Activated T-helper 1 cell treated with anti-CD3 and anti-CD28 coated beads, Interleukin-2, amount 50 U/mL, for 16 hours (primary cell): Measurements from ENCODE around the gene PRSS57.
"Not testable (repeated sequence)": the region's sequence is repeated elsewhere in the genome, so short reads cannot be mapped to it uniquely, and the experiment has no call there.

ENCODE experiments used
- DNase-seq, 2 donors: peaks; one replicate each; pipeline ENCODE4 v3.0.0-alpha.2; 2020; ENCODE audit warnings: low read depth in 1 of 2, low spot score in 1 of 2

Gene PRSS57

DNA sequence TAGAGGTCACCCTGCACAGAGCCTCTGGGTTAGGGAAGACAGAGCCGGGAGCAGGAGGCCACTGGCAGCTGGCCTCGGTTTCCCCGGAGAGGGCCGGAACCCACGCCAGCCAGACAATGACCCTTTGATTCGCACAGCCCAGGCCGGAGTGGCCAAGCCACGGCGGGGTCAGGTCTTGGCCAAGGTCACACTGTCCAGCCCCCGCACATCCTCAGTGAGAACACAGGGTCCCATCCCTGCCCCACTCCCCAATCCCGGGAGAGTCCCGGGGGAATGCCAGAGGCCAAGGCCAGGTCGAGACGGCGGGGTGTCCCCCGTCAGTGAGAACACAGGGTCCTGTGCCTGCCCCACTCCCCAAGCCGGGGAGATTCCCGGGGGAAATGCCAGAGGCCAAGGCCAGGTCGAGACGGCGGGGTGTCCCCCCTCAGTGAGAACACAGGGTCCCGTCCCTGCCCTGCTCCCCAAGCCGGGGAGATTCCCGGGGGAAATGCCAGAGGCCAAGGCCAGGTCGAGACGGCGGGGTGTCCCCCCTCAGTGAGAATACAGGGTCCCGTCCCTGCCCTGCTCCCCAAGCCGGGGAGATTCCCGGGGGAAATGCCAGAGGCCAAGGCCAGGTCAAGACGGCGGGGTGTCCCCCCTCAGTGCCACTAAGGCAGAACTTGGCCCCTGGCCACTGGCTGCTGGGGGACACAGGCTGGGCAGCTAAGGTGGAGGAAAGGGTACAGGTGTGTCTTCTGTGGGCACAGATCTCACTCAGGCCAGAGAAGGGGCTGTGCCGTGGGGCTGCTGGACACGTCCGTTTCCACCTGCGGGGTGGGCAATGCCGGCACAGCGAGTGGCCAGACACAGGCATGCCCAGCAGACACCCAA is 20.7 kb downstream of the PRSS57 start:
- no peak for DNase-seq

DNA sequence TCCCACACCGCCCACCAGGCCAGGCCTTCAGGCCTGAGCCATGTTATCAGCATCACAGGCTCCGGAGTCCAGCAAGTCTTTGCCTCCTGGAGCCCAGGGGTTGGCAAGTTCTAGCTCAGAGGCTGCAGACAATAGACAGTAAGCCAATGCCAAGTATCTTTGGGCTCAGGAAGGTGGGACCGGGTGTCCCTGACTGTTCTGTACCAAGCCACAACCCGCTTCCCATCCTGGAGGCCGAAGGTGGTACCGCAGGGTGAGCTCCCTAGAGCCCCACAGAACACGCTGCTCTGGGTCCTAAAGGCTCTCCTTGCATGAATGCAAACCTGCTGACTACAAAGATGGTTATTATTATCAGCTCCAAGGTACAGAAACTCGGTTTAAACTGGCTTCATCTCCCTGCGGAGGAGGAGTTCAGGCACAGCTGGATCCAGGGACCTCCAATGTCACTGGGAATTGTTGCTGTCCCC is 24.6 kb downstream of the PRSS57 start:
- DNase-seq = no peak

DNA sequence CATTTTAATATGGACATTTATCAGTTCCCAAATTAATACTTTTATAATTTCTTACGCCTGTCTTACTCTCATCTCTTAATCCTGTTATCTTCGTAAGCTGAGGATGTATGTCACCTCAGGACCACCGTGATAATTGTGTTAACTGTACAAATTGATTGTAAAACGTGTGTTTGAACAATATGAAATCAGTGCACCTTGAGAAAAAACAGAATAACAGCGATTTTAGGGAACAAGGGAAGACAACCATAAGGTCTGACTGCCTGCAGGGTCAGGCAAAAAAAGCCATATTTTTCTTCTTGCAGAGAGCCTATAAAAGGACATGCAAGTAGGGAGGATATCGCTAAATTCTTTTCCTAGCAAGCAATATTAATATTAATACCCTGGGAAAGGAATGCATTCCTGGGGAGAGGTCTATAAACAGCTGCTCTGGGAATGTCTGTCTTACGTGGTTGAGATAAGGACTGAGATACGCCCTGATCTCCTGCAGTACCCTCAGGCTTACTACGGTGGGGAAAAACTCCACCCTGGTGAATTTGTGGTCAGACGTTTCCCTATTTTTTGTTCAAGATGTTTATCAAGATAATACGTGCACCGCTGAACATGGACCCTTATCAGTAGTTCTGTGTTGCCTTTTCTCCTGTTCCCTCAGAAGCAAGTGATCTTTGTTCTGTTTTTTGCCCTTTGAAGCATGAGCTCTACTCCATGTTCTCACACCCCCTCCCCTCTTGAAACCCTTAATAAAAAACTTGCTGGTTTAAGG is 26.4 kb downstream of the PRSS57 start:
- DNase-seq = not testable (repeated sequence)

DNA sequence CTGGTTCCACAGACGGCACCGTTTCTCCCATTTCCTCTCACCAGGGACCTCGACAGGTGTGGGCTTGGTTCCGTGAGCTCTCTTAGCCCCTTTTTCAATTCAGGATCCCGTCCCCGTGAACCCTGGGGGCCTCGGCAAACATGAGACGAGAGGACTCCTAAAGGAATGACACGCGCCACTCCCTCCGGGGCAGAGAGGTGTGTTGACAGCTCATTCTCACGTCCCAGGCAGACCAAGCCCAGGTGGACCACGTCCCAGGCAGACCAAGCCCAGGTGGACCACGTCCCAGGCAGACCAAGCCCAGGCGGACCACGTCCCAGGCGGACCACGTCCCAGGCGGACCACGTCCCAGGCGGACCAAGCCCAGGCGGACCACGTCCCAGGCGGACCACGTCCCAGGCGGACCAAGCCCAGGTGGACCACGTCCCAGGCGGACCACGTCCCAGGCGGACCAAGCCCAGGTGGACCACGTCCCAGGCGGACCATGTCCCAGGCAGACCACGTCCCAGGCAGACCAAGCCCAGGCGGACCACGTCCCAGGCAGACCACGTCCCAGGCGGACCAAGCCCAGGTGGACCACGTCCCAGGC is 28.2 kb downstream of the PRSS57 start:
- DNase-seq = not testable (repeated sequence)

DNA sequence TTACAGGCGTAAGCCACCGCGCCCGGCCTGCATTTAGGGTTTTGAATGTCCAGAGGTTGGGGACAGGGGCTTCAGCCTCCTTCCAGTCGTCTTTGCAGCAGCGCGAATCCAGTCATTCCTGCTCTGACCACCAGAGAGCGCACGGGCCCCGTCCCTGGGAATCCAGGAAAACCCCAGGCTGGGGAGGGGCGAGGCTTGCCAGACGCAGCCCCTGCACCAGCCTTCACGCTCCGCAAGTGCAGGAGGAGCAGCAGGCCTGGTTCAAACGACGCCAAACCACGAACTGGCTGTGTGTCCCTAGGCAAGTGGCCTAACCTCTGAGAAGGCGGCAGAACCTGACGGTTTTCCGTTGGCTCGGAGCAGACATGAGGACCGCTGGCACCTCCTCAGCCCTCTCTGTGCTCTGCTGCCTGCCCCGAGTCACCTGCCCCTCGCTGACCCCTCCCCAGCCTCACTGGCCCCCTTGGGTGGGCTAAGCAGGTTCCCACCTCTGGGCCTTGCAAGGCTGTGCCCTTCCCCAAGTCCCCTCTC is 30.3 kb downstream of the PRSS57 start:
- peak; percentile 60 to 70 for DNase-seq

DNA sequence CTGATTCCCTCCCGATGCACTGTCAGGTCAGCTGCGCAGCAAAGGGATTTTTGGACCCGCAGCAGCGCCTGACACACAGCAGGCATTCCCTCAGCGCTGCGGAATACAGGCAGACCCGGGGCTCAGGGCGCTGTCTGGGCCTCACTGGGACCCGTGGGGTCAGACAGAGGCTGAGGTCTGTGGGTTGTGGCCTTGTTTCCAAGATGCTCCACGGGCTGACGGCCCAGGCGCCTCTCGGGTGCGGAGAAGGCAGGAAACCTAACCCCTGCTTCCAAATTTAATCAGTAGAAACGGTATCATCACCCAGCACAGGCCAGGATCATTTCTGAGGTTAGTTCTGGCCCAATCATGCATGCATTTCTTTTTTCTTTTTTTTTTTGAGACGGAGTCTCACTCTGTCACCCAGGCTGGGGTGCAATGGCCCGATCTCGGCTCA is 31.6 kb downstream of the PRSS57 start:
- no peak for DNase-seq

DNA sequence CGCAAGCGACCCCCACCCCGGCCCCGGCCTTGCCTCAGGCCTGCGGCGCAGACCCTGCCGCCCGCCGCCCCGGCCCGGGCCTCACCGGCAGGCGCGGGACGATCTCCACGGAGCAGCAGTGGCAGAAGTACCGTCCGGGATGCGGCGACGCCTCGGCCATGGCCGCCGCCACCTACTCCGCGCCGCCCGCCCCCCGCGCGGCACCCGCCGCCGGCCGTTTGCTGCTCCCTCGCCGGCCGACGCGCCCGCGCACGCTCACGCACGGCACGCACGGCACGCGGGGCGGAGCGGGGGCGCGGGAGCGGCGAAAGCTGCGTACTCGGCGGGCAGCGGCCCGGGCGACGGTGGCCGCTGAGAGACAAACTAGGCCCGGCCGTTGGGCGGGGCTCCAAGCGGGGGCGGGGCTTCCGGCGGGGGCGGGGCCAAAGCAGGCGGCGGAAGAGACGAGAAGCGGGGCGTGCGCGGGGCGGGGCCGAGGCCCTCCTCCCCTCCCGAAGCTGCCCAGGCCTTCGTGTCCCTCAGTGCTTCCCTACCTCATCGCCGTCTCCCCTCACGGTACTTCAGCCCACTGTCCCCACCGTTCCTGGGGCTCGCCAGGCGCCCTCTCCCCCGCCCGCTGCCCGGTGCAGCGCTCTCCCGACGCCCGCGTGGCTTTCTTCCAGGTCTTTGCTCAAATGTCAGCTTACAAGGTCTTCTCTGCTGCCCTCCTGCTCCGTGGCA is 32.1 kb downstream of the PRSS57 start, which contains the start of gene RNF126:
Gene RNF126, minus strand, starts transcription at position 253 of the 720 bp plus-strand sequence. Its CDS starts 93 bp downstream, at position 160.
- peak; percentile 92 to 97 for DNase-seq

DNA sequence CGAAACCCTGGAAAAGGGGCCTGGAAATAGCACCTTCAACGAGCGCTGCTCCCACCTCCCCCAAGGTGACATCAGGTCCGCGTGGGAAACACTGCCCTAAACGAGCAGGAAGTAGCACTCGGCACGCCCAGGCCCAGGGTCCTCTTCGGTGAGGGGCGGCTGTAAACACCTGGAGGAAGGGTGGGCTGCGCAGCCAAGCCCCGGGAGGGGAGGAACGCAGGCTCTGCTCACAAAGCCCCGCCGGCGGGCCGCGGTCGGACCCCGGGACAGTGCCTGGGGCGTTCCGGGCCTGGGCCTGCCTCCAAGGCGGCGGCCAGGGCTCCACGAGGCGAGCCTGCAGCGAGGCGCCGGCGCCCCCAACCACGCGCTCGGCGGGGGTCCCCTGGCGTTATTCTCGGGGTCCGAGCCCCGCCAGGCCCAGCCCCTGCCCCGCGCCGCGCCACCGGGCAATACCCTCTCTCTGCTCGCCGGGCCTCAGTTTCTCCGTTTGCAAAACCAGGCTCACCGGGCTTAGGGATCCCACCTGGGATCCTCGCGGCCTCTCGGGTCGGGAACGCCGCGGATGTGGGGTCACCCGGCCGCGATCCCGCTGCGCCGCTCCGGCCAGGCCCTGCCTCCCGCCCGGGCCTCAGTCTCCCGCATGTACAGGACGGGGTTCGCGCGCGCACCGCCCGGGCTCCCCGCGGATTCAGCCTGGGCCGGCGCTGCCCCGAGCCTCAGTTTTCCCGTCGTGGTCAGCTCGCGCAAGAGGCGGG is 32.9 kb downstream of the PRSS57 start:
- DNase-seq = peak; percentile 46 to 55

DNA sequence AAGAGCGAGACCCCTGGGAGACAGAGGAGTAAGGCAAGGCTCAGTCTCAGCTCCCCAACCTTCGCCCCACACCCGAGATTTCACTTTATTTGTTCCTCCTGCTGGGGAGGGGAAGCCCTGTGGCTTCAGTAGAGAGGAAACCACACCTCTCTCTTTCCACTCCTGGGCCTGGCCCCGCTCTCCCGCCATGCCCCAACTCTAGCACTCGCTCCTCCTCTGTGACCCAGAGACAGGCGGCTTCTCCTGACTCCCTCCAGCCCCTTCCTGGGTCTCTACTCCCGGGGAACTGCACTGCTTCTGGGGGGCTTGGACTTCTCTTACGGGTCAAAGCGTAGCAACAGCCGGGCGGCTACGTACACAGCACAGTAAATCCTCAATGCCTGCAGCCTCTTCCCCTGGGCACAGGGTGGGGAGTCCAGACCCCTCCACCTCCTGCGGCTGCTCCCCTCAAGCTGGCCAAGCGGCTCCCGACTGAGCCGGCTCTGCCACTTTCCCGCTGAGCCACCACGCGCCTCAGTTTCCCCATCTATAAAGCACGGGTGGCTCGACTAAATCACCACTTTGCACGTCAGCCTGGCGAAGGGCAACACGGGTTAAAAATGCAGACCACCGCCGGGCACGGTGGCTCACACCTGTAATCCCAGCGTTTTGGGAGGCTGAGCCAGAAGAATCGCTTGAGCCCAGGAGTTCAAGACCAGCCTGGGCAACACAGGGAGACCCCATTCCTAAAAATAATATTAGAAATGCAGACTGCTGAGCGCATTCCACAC is 33.6 kb downstream of the PRSS57 start:
- DNase-seq = peak; percentile 39 to 40

DNA sequence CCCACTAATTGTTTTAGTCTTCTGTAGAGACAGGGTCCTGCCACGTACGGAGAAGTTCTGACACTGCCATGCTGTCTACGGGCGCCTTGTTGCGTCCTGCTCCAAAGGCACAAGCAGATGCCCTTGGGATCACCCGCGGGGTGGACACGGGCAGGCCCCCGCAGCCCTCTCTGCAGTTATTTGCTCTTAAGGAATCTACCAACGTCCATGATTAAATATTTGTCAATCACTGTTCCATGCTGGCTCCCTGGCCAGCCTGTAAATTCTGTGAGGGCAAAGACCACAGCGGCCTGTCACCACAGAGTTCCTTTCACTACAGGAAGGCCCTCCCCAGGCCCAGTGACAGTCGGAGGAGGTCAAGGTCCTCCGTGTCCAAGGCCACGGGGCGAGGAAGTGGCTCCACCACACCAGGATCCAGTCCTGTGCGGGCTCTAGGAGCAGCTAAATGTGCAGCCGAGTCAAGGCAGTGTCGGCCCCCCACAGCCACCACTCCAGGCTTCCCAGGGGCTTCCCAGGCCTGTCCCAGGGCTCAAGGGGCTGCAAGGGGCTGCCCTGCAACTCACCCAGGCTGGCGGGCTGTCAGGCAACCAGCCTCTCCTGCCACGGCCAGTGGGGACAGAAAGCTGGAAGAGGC is 34.3 kb downstream of the PRSS57 start:
- no peak for DNase-seq

DNA sequence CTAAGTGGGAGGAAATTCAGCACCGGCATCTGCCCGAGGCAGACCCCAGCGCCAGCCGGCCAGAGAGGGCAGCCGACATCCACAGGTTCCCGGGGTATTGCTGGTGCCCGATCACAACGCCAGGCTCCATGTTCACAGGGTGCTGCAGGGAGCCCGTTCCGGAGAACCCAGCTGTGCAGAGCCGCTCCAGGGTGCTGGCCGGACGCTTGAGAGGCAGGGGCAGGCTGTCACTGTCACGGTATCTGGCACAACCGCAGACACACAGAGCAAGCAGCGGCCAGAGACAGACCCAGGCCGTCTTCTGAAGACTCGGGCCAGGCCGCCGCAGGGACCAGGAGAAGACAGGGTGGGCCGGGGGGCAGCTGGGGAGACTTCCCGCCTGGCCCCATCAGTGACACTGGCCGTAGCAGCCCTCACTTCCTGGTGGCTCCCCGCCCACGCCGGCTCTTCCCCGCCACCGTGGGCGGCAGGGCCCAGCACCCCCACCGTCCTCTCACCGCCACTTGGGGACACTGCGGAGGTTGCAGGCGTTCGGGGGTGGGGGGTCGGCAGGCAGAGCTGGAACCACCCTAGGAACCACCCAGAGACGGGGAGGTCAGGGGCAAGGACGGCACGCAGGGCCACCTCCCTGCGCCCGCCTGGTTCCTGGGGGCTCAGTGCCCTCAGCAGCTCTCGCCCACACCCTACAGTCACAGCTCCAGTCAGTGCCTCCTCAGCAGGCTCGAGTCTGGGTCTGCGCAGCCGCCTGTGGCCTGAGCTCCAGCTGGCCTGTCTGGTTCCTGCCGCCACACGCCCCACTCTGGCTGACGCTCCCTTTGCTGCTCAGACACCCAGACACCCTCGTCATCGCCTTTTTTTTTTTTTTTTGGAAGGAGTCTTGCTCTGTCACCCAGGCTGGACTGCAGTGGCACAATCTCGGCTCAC is 36.1 kb downstream of the PRSS57 start:
- no peak for DNase-seq

DNA sequence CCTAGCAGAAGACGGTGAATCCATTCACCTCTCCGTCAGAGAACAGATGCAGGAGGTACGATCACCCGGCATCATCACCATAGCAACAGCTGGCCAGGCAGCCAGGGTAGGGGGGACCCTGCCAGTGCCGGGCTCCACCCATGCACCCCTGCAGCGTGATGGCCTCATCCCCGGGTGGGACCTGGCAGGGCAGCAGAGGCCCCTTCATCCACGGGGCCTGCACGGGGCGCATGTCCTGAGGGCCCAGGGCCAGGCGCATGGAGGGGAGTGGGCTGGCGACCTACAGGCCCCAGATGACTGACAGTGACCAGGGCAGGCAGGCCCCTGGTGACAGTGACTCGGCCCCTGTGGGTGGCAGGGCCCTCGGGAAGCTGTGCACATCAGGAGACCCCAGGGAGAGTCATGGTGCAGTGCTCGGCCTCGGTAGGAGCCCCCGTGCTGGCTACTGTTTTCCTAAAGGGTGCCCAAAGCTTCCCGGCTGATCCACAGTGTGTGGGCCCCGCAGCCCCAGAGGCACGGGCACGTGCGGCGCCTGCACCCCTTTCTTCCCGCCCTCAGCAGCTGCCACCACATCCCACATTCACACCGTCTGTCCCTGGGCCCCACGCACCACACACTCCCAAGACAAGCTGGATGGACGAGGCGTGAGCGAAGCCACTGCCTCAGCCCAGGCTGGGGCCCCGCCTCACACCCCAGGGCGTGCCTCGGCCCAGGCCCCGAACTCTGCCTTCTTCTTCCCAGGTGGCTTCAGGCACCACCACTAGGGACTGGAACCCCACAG is 37.0 kb downstream of the PRSS57 start:
- DNase-seq = no peak

DNA sequence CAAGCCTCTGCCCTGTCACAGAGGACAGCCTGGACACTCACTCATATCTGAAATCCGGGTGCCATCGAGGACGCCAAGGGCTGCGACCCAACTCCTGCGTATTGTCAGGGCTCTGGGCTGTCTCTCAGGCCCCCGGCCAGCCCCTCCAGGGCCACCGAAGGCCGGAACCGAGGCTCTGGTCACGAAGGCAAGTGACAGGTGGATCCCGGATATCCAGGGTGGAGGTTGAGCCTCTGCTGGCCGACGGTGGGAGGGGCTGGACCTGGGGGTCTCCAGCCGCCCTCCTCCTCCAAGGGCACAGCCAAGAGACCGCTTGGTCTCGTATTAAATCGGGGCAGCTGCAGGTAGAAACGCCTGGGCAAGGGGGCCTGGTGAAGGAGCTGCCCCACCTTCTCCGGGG is 37.6 kb downstream of the PRSS57 start:
- no peak for DNase-seq

DNA sequence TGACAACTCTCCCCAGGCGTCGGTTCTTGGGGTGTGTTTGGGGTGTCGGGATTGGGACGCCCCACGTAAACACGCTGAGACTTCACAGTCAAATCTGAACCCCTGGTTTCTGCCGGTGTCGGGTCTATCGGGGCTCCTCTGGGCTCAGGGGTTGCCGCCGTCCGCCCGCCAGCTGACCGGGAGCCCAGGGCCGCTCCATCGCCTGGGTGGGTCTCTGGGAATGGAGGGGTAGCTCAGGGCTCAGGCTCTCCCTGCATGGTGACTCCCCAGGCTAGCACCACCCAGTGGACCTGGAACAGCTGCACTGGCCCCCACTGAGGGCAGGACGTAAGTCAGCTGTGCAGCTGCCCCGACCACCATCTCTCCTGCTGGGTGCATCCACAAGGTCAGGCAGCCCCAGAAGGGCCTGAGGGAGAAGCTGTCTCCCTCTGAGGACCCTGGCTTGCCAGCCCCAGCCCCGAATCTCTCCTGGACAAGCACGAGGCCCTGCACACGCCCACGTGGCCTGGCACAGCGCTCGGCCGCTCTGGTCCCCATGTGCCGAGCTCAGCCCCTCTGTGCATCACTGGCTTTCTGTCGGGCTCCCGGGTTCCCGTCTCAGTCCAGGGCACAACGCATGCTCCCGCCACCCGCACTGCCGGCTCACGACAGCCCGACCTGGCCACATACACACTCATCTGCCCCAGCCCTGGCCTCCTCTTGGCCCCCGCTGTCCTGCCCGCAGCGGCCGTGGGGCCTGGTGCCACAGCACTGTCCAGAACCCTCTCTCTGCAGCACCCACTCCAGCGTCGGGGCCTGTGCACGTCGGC is 38.3 kb downstream of the PRSS57 start:
- DNase-seq = no peak

DNA sequence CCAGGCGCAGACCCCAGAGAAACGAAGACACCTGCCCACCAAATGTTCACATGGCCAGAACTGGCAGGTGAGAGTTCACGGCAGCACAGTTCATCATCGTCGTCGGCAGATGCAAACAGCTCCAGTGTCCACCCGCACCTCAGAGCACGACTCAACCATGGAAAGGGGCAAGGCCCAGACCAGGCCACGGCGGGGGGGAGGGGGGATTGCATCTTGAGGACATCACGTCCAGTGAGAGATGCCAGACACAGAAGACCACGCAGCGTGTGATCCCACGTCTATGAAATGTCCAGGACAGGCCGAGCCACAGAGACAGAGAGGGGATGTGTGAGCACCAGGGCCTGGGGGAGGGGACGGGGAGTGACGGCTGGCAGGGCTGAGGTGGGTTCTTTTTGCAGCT is 39.6 kb downstream of the PRSS57 start:
- no peak for DNase-seq

DNA sequence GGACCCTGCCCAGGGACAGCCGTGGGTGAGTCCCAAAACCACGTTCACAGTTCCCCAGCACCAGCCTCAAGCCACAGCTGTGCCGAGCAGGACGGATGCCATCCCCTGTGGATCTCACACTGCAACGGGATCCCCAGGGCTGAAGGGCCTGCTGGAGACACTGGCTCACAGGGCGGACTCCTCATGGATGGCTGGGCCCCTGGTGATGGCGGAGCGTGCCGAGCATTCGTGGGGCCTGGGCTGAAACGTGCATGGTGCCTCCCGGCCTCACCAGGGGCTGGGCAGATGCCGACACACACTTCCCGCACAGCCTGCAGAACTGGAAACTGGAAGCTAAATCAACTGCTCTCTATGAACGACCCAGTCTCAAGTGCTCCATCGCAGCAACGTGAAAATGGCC is 41.8 kb downstream of the PRSS57 start:
- DNase-seq = no peak
